ENCODE results near the gene NTN1.

DNA sequence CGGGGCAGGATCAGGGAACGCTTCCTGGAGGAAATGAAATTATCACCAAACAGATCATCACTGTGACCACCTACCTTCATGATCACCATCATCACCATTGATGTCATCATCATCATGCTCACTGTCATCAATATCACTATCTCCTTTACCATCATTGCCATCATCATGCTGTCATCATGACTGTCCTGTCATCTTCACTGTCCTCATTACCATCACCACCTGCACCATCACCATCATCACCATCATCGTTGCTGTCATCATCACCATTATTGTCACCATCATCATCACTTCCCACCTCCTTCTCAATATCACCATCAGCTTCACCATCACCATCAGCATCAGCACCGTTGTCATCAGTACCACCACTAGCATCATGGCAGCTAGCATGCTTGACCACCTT lies 65.3 kb downstream of the NTN1 start:
- TF ChIP-seq, protein P1, sequence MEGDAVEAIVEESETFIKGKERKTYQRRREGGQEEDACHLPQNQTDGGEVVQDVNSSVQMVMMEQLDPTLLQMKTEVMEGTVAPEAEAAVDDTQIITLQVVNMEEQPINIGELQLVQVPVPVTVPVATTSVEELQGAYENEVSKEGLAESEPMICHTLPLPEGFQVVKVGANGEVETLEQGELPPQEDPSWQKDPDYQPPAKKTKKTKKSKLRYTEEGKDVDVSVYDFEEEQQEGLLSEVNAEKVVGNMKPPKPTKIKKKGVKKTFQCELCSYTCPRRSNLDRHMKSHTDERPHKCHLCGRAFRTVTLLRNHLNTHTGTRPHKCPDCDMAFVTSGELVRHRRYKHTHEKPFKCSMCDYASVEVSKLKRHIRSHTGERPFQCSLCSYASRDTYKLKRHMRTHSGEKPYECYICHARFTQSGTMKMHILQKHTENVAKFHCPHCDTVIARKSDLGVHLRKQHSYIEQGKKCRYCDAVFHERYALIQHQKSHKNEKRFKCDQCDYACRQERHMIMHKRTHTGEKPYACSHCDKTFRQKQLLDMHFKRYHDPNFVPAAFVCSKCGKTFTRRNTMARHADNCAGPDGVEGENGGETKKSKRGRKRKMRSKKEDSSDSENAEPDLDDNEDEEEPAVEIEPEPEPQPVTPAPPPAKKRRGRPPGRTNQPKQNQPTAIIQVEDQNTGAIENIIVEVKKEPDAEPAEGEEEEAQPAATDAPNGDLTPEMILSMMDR (conservative IDR thresholded peaks at IDR 0.05), result no peak
- no peak for TF ChIP-seq EZH2 (IDR thresholded peaks at IDR 0.05; ENCODE audit: low read depth)

All from PC-9 (cell line).